Muscle of leg (tissue), 11 donors: ENCODE measurements around the gene SOCS6. TPM values are rescaled to one million over a fixed set of nuclear protein-coding genes. Genes with fewer than 3 reads are reported as not detected.
A peak's percentile ranks its signal among the peaks of the same experiment; 100 is the strongest.

Experiments
- DNase-seq: peaks from one replicate; pipeline ENCODE4 v3.0.0; 2013
- H3K27ac ChIP-seq: one replicate; pipeline ENCODE4 v1.5.1; 2013; ENCODE audit warnings: mild to moderate bottlenecking, low read length, control low read depth
- H3K27me3 ChIP-seq: one replicate; pipeline ENCODE4 v1.6.1; 2013; ENCODE audit warnings: low read length; ENCODE audit not compliant: control insufficient read depth, insufficient read depth
- H3K36me3 ChIP-seq: one replicate; pipeline ENCODE4 v1.6.1; 2013; ENCODE audit warnings: low read length; ENCODE audit not compliant: control insufficient read depth, insufficient read depth
- H3K4me1 ChIP-seq: one replicate; pipeline ENCODE4 v1.6.1; 2013; ENCODE audit warnings: low read length; ENCODE audit not compliant: control insufficient read depth, insufficient read depth
- H3K4me3 ChIP-seq: one replicate; pipeline ENCODE4 v1.5.1; 2013; ENCODE audit warnings: low read length, control low read depth
- H3K9me3 ChIP-seq: replicated peaks from 2 replicates; pipeline ENCODE4 v1.6.1; 2013; ENCODE audit warnings: low read depth, low read length; ENCODE audit not compliant: control insufficient read depth
- WGBS: methylation state at CpG from one replicate; pipeline ENCODE4 v1.1.5; 2013; ENCODE audit warnings: missing lambda C conversion rate; ENCODE audit not compliant: insufficient coverage; 5-methylcytosine and 5-hydroxymethylcytosine counted together
- polyA plus RNA-seq, 8 donors: library from polyadenylated mRNA; unstranded; fragments of 120-200 nt; gene quantifications; one replicate each; pipeline versions ENCODE4 v1.2.1 to v1.2.3, GENCODE V29; 2013; ENCODE audit warnings: inconsistent platforms in 1 of 8, low replicate concordance in 1 of 8; ENCODE audit not compliant: insufficient read length in 8 of 8, insufficient read depth in 1 of 8
- total RNA-seq: library from RNA; stranded (reverse); fragments of 120-200 nt; gene quantifications from one replicate; pipeline ENCODE4 v1.2.4, GENCODE V29; 2013

Gene SOCS6
- total and polyA plus RNA-seq, 9 donors = 11.4 to 18.6 (median 15.0) TPM

- peaks cover 12% of the 10 kb centered on the region for H3K4me1 ChIP-seq
- no peak overlapping the region for H3K27ac ChIP-seq
- H3K27me3 ChIP-seq = no peaks in the 10 kb centered on the region
- no peak for DNase-seq
- WGBS = no CpG with 5 or more reads among the region's 2 CpGs
- H3K9me3 ChIP-seq = no peaks in the 10 kb centered on the region
- H3K4me3 ChIP-seq = no peak overlapping the region
- H3K36me3 ChIP-seq = peaks cover 2% of the 10 kb centered on the region
Observed at GRCh38 chr18:70287731-70288130, 1.1 kb upstream of the SOCS6 start.

GRCh38 chr18:70288171-70288850, 534 bp upstream of the SOCS6 start:
- H3K27me3 ChIP-seq = no peaks in the 10 kb centered on the region
- peak; percentile 70 for DNase-seq
- no peaks in the 10 kb centered on the region for H3K9me3 ChIP-seq
- H3K4me1 ChIP-seq = peaks cover 17% of the 10 kb centered on the region
- peak overlapping the region; percentile 65 for H3K4me3 ChIP-seq
- H3K36me3 ChIP-seq = peaks cover 2% of the 10 kb centered on the region
- WGBS = under 1% methylated on average over 31 of the region's 50 CpGs
- peak overlapping the region; percentile 79 for H3K27ac ChIP-seq

GRCh38 chr18:70289351-70290312, 787 bp downstream of the SOCS6 start:
- H3K27ac ChIP-seq = peak overlapping the region; percentile 45
- peaks cover 2% of the 10 kb centered on the region for H3K36me3 ChIP-seq
- under 1% methylated on average over 82 of the region's 87 CpGs for WGBS
- H3K4me3 ChIP-seq = peak overlapping the region; percentile 77
- H3K9me3 ChIP-seq = no peaks in the 10 kb centered on the region
- H3K4me1 ChIP-seq = peaks cover 17% of the 10 kb centered on the region
- H3K27me3 ChIP-seq = no peaks in the 10 kb centered on the region
- DNase-seq = peak; percentile 62

GRCh38 chr18:70290482-70291294, 1.8 kb downstream of the SOCS6 start:
- Histone ChIP-seq H3K9me3 (no peaks in the 10 kb centered on the region), H3K4me1 (peaks cover 18% of the 10 kb centered on the region), H3K36me3 (peaks cover 2% of the 10 kb centered on the region), H3K27me3 (no peaks in the 10 kb centered on the region), H3K27ac (no peak overlapping the region), H3K4me3 (peak overlapping the region; percentile 77)
- WGBS = 66% methylated on average over 4 of the region's 11 CpGs
- DNase-seq = no peak

GRCh38 chr18:70291295-70291574, 2.4 kb downstream of the SOCS6 start:
- DNase-seq = no peak
- Histone ChIP-seq H3K4me1 (peaks cover 20% of the 10 kb centered on the region), H3K36me3 (peaks cover 2% of the 10 kb centered on the region), H3K27me3 (no peaks in the 10 kb centered on the region), H3K27ac (no peak overlapping the region), H3K4me3 (no peak overlapping the region), H3K9me3 (no peaks in the 10 kb centered on the region)
- WGBS = 60% methylated on average over 1 of the region's 2 CpGs

GRCh38 chr18:70292628-70293027, 3.8 kb downstream of the SOCS6 start:
- H3K9me3 ChIP-seq = no peaks in the 10 kb centered on the region
- 78% methylated on average over 5 of the region's 5 CpGs for WGBS
- H3K27ac ChIP-seq = no peak overlapping the region
- H3K27me3 ChIP-seq = no peaks in the 10 kb centered on the region
- H3K4me3 ChIP-seq = no peak overlapping the region
- H3K36me3 ChIP-seq = peaks cover 2% of the 10 kb centered on the region
- DNase-seq = no peak
- H3K4me1 ChIP-seq = peaks cover 20% of the 10 kb centered on the region

- Histone ChIP-seq H3K36me3 (peaks cover 2% of the 10 kb centered on the region), H3K27ac (no peak overlapping the region), H3K4me1 (peaks cover 20% of the 10 kb centered on the region), H3K9me3 (no peaks in the 10 kb centered on the region), H3K4me3 (no peak overlapping the region), H3K27me3 (no peaks in the 10 kb centered on the region)
- no peak for DNase-seq
- no CpG with 5 or more reads among the region's 3 CpGs for WGBS
Observed at GRCh38 chr18:70293166-70293565, 4.3 kb downstream of the SOCS6 start.

GRCh38 chr18:70294471-70295191, 5.8 kb downstream of the SOCS6 start:
- DNase-seq = no peak
- H3K9me3 ChIP-seq = no peaks in the 10 kb centered on the region
- no peaks in the 10 kb centered on the region for H3K27me3 ChIP-seq
- WGBS = 78% methylated on average over 1 of the region's 5 CpGs
- peaks cover 20% of the 10 kb centered on the region for H3K4me1 ChIP-seq
- H3K36me3 ChIP-seq = peaks cover 2% of the 10 kb centered on the region
- H3K4me3 ChIP-seq = no peak overlapping the region
- H3K27ac ChIP-seq = no peak overlapping the region

- Histone ChIP-seq H3K4me1 (peaks cover 17% of the 10 kb centered on the region), H3K36me3 (peaks cover 2% of the 10 kb centered on the region), H3K27me3 (no peaks in the 10 kb centered on the region), H3K4me3 (no peak overlapping the region), H3K9me3 (no peaks in the 10 kb centered on the region), H3K27ac (no peak overlapping the region)
- no peak for DNase-seq
- 20% methylated on average over 1 of the region's 8 CpGs for WGBS
Observed at GRCh38 chr18:70295192-70296188, 6.6 kb downstream of the SOCS6 start.
